NCI-H82 treated with DMSO at 0.1 percent for 48 hours (cell line): ENCODE data around the gene JMJD4.

Experiments used
- DNase-seq: peaks from one replicate; lab custom pipeline; 2025; ENCODE audit not compliant: unreplicated experiment; lab: John Stamatoyannopoulos, UW

Gene JMJD4

GRCh38 chr1:227734856-227735538, at the start of gene JMJD4, which contains the start of gene SNAP47:
Gene JMJD4 (minus strand): TSS chr1:227735302. CDS start chr1:227735273, 29 bp downstream.
Gene SNAP47 (plus strand): TSS chr1:227735435. CDS start chr1:227747737, 12,302 bp downstream.
- peak; percentile 75 for DNase-seq

- no peak for DNase-seq
These were observed 47.1 kb upstream of the JMJD4 start for GRCh38 chr1:227782226-227782625.

GRCh38 chr1:227781314-227781930, 46.3 kb upstream of the JMJD4 start:
- DNase-seq = no peak

- DNase-seq = no peak
These were observed 45.3 kb upstream of the JMJD4 start for GRCh38 chr1:227780101-227781044.

GRCh38 chr1:227779685-227780084, 44.6 kb upstream of the JMJD4 start:
- DNase-seq = no peak

GRCh38 chr1:227779021-227779441, 43.9 kb upstream of the JMJD4 start:
- no peak for DNase-seq

GRCh38 chr1:227778401-227778947, 43.4 kb upstream of the JMJD4 start:
- no peak for DNase-seq

- no peak for DNase-seq
These were observed 42.5 kb upstream of the JMJD4 start for GRCh38 chr1:227777646-227778045.

- DNase-seq = no peak
These were observed 42.1 kb upstream of the JMJD4 start for GRCh38 chr1:227777156-227777555.

GRCh38 chr1:227776331-227776771, 41.2 kb upstream of the JMJD4 start:
- DNase-seq = no peak

GRCh38 chr1:227775841-227776240, 40.7 kb upstream of the JMJD4 start:
- no peak for DNase-seq

- DNase-seq = no peak
These were observed 39.9 kb upstream of the JMJD4 start for GRCh38 chr1:227774821-227775661.

- DNase-seq = no peak
These were observed 39.1 kb upstream of the JMJD4 start for GRCh38 chr1:227774051-227774731.

- no peak for DNase-seq
These were observed 38.5 kb upstream of the JMJD4 start for GRCh38 chr1:227773558-227773957.

- no peak for DNase-seq
These were observed 36.7 kb upstream of the JMJD4 start for GRCh38 chr1:227771771-227772170.

GRCh38 chr1:227771326-227771725, 36.2 kb upstream of the JMJD4 start:
- DNase-seq = no peak

GRCh38 chr1:227770812-227771211, 35.7 kb upstream of the JMJD4 start:
- no peak for DNase-seq

- DNase-seq = no peak
These were observed 34.9 kb upstream of the JMJD4 start for GRCh38 chr1:227769936-227770494.
